DMS53 treated with DMSO at 0.1 percent for 48 hours (cell line): Measurements from ENCODE around the gene TRIM47.
"Not testable (repeated sequence)": the region's sequence is repeated elsewhere in the genome, so short reads cannot be mapped to it uniquely, and the experiment has no call there.

ENCODE experiments used
- DNase-seq: peaks from one replicate; lab custom pipeline; 2025; ENCODE audit not compliant: unreplicated experiment; lab: John Stamatoyannopoulos, UW

Gene TRIM47

GRCh38 chr17:75891605-75892555, 13.5 kb upstream of the TRIM47 start:
- no peak for DNase-seq

- no peak for DNase-seq
Observed at GRCh38 chr17:75891022-75891604, 12.7 kb upstream of the TRIM47 start.

- no peak for DNase-seq
Observed at GRCh38 chr17:75889454-75889853, 11.1 kb upstream of the TRIM47 start.

- no peak for DNase-seq
Observed at GRCh38 chr17:75888484-75888883, 10.1 kb upstream of the TRIM47 start.

- DNase-seq, result not testable (repeated sequence)
Observed at GRCh38 chr17:75885860-75886259, 7.5 kb upstream of the TRIM47 start.

GRCh38 chr17:75885431-75885830, 7.0 kb upstream of the TRIM47 start:
- no peak for DNase-seq

GRCh38 chr17:75881678-75882454, 3.5 kb upstream of the TRIM47 start:
- no peak for DNase-seq

GRCh38 chr17:75880266-75880665, 1.9 kb upstream of the TRIM47 start:
- DNase-seq, result no peak

- DNase-seq, result peak; percentile 55
Observed at GRCh38 chr17:75877752-75878173, 618 bp downstream of the TRIM47 start.

GRCh38 chr17:75876938-75877751, 1.2 kb downstream of the TRIM47 start:
- DNase-seq, result peak; percentile 32

GRCh38 chr17:75876190-75876937, 2.0 kb downstream of the TRIM47 start:
- DNase-seq, result peak; percentile 81

GRCh38 chr17:75875940-75876189, 2.5 kb downstream of the TRIM47 start:
- no peak for DNase-seq

GRCh38 chr17:75875182-75875939, 3.0 kb downstream of the TRIM47 start:
- DNase-seq, result no peak

GRCh38 chr17:75874323-75875181, 3.8 kb downstream of the TRIM47 start:
- no peak for DNase-seq

GRCh38 chr17:75873587-75874322, 4.6 kb downstream of the TRIM47 start:
- no peak for DNase-seq

- peak; percentile 67 for DNase-seq
Observed at GRCh38 chr17:75872434-75873351, 5.7 kb downstream of the TRIM47 start.

- not testable (repeated sequence) for DNase-seq
Observed at GRCh38 chr17:75870228-75870627, 8.2 kb downstream of the TRIM47 start.
